RCC 7860 (cell line): ENCODE results near the gene ZNF444.
"Not testable (repeated sequence)": the region's sequence is repeated elsewhere in the genome, so short reads cannot be mapped to it uniquely, and the experiment has no call there.

Experiments used
- DNase-seq: peaks from one replicate; pipeline ENCODE4 v3.0.0-alpha.2; 2015; ENCODE audit warnings: low spot score
- FAIRE-seq: peaks from 2 replicates; lab custom pipeline; 2012; peaks lifted over from hg19 to GRCh38; lab: Jason Lieb, UNC

ZNF444 gene

DNA sequence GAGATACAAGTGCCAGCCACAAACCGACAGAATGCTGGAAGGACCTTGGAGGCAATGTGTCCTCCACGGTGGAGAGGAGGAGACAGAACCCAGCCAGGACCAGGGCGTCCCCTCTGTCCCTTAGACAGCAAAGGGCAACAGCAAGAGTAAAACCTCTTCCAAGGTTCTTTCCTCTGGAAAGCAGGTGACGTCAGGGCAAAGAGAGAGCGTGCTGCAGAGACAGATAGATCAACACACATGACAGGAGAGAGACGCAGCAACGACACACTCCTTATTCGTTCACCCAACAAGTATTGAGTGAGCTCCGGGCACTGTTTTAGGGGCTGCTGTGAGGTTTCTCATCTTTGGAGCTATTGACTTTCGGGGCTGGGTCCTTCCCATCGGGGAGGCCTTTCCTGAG, 33.5 kb downstream of the ZNF444 start:
- FAIRE-seq (no peak), DNase-seq (no peak)

DNA sequence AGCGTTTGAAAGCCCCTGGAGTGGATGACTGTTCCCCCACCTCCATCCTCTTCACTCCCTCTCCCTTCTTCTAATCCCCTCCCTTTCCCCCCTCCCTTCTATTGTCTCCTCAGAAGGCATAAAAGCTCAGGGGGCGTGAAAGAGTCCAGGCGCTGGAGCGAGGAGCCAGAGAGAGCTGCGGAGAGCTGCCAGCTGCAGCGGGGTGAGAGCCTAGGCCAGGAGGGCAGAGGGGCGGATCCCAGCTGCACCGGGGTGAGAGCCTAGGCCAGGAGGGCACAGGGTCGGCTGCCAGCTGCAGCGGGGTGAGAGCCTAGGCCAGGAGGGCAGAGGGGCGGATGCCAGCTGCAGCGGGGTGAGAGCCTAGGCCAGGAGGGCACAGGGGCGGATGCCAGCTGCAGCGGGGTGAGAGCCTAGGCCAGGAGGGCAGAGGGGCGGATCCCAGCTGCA, 34.8 kb downstream of the ZNF444 start, which contains the start of gene GALP:
TSS of gene GALP (plus strand) at position 148 of the 447 bp plus-strand sequence. CDS start 1,101 bp downstream, outside the sequence.
- not testable (repeated sequence) for FAIRE-seq

DNA sequence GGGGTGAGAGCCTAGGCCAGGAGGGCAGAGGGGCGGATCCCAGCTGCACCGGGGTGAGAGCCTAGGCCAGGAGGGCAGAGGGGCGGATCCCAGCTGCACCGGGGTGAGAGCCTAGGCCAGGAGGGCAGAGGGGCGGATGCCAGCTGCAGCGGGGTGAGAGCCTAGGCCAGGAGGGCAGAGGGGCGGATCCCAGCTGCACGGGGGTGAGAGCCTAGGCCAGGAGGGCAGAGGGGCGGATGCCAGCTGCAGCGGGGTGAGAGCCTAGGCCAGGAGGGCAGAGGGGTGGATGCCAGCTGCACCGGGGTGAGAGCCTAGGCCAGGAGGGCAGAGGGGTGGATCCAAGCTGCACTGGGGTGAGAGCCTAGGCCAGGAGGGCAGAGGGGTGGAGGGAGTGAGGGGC, 35.2 kb downstream of the ZNF444 start:
- not testable (repeated sequence) for FAIRE-seq

More for the DNA sequence above, 34.8 kb downstream of the ZNF444 start, which contains the start of gene GALP:
- not testable (repeated sequence) for DNase-seq

DNA sequence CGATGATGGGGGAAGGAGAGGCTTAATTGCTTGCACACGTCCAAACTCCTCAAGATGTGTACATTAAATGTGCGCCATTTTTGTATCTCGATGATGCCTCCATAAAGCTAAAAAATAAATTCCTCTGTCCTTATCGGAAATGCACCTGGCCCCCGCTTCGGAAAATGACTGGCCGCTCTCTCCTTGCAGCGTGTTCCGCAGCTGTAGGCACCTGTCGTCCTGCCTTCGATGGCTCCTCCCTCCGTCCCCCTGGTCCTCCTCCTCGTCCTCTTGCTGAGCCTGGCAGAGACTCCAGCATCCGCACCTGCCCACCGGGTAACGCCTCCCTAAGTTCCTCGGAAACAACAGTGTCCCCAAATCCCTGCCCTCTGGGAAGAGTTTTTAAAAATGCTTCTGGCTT, 35.8 kb downstream of the ZNF444 start:
- no peak for DNase-seq
- no peak for FAIRE-seq

More for the DNA sequence above, 35.2 kb downstream of the ZNF444 start:
- DNase-seq: not testable (repeated sequence)

DNA sequence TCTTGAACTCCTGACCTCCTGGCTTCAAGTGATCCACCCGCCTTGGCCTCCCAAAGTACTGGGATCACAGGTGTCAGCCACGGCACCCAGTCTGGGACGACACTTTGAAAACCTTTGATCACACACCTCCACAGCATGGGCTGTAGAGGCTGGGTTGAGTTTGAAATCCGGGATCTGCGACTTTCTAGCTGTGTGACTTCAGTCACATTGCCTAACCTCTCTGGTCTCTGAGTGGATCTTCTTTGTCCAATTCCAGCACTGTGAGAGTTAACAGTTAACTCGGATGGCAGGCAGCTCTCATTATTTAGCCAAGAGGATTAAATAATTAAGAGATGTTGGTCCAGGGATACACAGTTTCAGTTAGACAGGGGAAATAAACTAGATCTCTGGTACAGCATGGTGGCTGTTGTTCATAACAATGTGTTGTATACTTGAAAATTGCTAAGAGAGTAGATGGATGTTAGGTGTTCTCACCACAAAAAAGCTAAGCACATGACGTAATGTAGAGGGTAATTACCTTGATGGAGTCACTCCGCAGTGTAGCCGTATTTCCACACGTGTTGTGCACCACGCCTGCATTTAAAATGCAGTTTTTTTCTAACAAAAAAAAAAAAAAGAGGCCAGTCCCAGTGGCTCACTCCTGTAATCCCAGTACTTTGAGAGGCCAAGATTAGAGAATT, 36.6 kb downstream of the ZNF444 start:
- no peak for DNase-seq
- FAIRE-seq: no peak

DNA sequence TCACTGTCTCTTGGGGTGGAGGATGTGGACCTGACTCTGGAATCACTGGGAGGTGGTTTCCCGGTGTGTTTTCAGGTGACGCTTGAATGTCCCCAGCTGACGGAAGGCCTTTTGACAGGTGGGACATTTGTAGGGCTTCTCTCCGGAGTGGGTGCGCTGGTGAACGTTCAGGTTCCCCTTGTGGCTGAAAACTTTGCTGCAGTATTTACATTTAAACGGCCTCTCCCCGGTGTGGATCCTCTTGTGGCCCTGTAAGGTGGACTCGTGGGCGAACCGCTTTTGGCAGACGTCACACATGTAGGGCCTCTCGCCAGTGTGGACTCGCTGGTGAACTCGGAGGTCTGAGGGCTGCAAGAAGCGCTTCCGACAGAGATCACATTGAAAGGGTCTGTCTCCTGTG, 48.7 kb downstream of the ZNF444 start:
- DNase-seq (no peak), FAIRE-seq (no peak)

DNA sequence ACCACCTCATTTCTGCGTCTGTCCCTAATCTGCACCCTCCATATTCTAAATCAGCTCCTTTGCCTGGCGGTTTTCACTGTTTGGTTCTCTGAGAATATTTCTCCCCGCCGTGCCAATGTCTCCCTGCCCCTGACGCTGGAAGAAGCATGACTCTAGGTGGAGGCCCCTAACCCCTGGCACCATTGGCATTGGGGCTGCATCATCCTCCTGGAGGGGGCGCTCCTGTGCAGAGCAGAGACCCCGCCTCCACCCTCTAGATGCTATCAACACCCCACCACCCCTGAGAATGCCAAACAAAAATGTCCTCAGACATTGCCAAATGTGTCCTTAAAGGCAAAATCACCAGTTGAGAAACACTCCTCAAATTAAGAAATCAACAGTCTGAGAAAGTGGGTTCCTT, 50.0 kb downstream of the ZNF444 start:
- DNase-seq (no peak), FAIRE-seq (no peak)

DNA sequence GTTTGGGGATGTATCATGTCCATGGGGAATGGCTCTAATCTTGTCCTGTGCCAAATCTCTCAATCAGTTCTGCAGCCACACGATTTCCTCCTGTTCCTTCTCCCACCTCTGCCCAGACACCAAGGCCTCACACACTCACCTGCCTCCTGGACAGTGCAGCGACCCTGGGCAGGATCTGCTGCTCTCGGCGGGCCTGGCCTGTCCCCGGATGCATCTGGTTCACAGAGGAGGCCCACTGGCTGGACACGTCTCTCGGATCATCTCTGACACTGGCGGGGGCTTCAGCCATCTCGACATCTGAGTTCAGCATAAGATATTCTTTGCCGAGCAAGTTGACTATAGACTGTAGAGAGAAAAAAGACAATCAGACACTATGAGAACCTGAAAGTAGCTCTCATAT, 50.6 kb downstream of the ZNF444 start:
- FAIRE-seq (no peak), DNase-seq (no peak)

DNA sequence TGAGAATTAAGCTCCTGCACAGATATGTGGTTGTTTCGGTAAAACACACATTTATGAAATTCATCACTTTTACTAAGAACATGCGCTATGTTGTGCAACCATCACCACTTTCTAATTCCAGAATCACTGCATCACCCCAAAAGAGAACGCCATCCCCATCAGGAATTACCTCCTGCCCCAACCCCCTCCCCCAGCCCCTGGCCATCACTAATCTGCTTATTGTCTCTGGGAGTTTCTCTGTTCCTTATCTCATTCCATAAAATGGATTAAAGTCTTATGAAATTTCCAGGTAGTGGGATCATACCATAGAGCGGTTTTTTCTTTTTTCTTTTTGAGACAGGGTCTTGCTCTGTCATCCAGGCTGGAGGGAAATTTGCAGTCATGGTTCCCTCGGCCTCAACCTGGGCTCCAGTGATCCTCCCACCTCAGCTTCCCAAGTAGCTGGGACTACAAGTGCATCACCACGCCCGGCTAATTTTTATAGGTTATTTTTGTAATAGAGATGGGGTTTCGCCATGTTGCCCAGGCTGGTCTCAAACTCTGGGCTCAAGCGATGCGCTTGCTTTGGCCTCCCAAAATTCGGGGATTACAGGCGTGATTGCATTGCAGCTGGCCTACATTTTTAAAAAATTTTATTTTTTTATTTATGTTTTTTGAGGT, 53.0 kb downstream of the ZNF444 start:
- DNase-seq (no peak), FAIRE-seq (no peak)

DNA sequence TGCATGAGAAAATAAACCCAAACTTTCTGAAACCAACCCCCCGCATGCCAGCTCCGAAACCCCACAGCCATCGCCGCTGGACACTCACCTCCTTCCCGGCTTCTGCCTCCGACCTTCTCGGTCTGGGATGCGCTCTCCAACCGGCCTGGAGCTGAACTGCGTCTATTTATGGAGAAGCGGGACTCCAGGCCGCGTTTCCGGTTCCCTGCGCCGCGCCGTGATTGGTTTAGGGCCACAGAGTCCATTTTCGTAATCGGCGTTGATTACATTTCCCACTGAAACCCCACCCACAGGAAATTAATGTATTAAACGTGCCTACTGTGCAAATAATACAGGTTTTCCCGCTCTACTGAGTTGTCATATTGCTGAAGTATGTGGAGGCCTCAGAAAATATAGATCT, 56.6 kb downstream of the ZNF444 start, which contains the start of gene ZSCAN5B:
TSS of gene ZSCAN5B (minus strand) at position 138 of the 400 bp plus-strand sequence. CDS start 4,731 bp downstream, outside the sequence.
- not testable (repeated sequence) for DNase-seq, FAIRE-seq

DNA sequence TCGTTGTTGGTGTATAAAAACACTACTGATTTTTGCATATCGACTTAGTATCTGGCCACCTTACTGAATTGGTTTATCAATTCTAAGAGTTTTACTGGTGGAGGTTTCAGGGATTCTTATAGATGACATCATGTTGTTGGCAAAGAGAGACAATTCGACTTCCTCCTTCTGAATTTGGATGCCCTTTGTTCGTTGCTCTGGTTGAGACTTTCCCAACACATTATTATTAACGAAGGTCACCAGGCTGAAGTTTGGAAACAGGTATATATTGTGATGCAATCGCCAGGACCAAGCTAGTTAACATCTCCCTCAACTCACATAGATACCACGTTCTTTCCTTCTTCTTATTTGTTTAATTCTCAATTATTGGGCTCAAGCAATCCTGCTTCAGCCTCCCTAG, 58.6 kb downstream of the ZNF444 start:
- DNase-seq: no peak
- no peak for FAIRE-seq

DNA sequence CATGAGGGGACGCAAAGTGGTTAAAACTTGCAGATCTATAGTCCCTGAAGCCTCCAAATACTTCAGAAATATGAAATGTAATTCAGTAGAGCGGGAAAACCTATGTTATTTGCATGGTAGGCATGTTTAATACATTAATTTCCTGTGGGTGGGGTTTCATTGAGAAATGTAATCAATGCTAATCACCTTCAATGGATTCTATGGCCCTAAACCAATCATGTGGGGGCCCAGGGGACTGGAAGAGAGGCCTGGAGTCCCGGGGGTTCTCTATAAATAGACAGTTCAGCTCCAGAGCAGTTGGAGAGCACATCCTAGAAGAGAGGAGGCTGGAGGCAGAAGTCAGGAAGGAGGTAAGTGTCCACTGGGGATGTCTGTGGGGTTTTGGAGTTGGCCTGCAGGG, 60.9 kb downstream of the ZNF444 start, which contains the start of gene ZSCAN5C:
TSS of gene ZSCAN5C (plus strand) at position 301 of the 400 bp plus-strand sequence. CDS start 3,641 bp downstream, outside the sequence.
- FAIRE-seq: no peak

DNA sequence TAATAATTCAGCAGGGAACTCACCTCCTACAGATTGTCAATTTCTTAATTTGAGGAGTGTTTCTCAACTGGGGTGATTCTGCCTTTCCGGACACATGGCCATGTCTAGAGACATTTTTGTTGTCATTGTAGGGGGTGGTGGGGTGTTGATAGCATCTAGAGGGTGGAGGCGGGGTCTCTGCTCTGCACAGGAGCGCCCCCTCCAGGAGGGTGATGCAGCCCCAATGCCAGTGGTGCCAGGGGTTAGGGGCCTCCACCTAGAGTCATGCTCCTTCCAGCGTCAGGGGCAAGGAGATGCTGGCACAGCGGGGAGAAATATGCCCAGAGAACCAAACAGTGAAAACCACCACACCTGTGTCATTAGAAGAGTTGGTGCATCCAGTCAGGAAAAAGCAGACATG, 66.5 kb downstream of the ZNF444 start:
- DNase-seq, FAIRE-seq: not testable (repeated sequence)

More for the DNA sequence above, 60.9 kb downstream of the ZNF444 start, which contains the start of gene ZSCAN5C:
- no peak for DNase-seq

DNA sequence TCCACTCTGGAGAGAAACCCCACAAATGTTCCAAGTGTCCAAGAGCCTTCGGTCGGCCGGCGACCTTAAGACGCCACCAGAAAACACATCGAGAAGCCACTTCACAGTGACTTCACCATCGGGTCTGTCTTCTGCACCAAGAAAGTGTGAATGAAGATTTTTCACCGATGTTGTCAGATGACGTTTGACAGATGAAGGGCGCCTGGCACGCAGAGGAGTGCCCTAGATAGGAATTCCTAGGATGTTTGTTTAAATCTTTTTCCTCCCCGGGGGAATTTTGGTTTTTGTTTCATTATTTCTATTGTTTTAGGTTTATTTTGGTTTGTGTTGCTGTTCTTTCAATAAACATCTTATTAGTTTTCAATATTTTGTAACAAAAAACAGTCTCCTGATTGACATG, 68.0 kb downstream of the ZNF444 start:
- no peak for FAIRE-seq
- no peak for DNase-seq

DNA sequence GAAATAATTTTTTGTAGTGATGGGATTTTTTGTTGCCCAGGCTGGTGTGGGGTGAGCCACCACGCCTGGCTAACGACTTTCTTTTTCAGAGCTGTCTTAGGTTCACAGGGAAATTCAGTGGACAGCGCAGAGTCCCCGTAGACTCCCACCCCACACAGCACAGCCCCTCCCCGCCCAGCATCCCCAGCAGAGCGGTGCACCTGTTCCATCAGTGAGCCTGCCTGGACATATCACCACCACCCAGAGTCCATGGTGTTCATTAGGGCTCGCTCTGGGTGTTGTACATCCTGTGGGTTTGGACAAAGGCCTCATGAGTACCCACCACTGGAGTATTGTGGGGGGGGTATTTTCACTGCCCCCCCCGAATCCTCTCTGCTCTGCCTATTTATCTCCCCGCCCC, 68.9 kb downstream of the ZNF444 start:
- not testable (repeated sequence) for DNase-seq, FAIRE-seq
